WTC11 (cell line): Measurements from ENCODE around the gene IFT52. TPM values are rescaled to one million over a fixed set of nuclear protein-coding genes. Genes with fewer than 3 reads are reported as not detected.

ENCODE experiments used
- ATAC-seq: fragments of 200-7000 bp; cut with Tn5 transposase; 2 replicates; pipeline ENCODE4 v1.10.0; 2021; ENCODE audit warnings: mild to moderate bottlenecking, moderate library complexity
- Bru-seq: library from RNA; stranded (reverse); fragments of 400-500 nt; gene quantifications from one replicate; lab custom pipeline; 2021; lab: Mats Ljungman, UMichigan
- CTCF ChIA-PET: fragments of 300-600 bp; sonication (Branson Sonifier 250); formaldehyde crosslinking; loops from one replicate; lab custom pipeline; 2021; ENCODE audit warnings: antibody characterized with exemption; lab: Charles Lee
- POLR2A ChIA-PET: fragments of 350-600 bp; sonication (Branson Sonifier 250); formaldehyde crosslinking; loops from one replicate; lab custom pipeline; 2021; ENCODE audit warnings: antibody characterized with exemption; lab: Charles Lee
- DNase-seq: peaks from one replicate; pipeline ENCODE4 v3.0.0; 2021; ENCODE audit warnings: low spot score
- H3K27ac Mint-ChIP-seq: 2 replicates; pipeline ENCODE4 v1.8.0; 2021; ENCODE audit warnings: mixed read lengths
- H3K27me3 Mint-ChIP-seq: 2 replicates; pipeline ENCODE4 v1.8.0; 2021; ENCODE audit warnings: low read depth, mild to moderate bottlenecking, moderate library complexity, mixed read lengths
- H3K36me3 Mint-ChIP-seq: 2 replicates; pipeline ENCODE4 v1.8.0; 2021; ENCODE audit warnings: mixed read lengths
- H3K4me1 Mint-ChIP-seq: 2 replicates; pipeline ENCODE4 v1.8.0; 2022; ENCODE audit warnings: mixed read lengths
- H3K4me3 Mint-ChIP-seq: 2 replicates; pipeline ENCODE4 v1.8.0; 2021; ENCODE audit warnings: mild to moderate bottlenecking, moderate library complexity, mixed read lengths
- H3K9me3 Mint-ChIP-seq: 2 replicates; pipeline ENCODE4 v1.8.0; 2021; ENCODE audit warnings: mixed read lengths
- ATF1 ChIP-seq: sonication (generic); formaldehyde crosslinking; IDR thresholded peaks from 2 replicates; pipeline ENCODE4 v1.8.1; 2023; ENCODE audit warnings: mild to moderate bottlenecking, moderate library complexity, missing genetic modification reagents
- CBFB ChIP-seq: sonication (generic); formaldehyde crosslinking; IDR thresholded peaks from 2 replicates; pipeline ENCODE4 v1.8.1; 2022; ENCODE audit warnings: mild to moderate bottlenecking, low read depth, missing genetic modification reagents
- CREM ChIP-seq: sonication (generic); formaldehyde crosslinking; IDR thresholded peaks from 2 replicates; pipeline ENCODE4 v1.8.1; 2022; ENCODE audit warnings: mild to moderate bottlenecking, missing genetic modification reagents, moderate library complexity
- ELF4 ChIP-seq: sonication (generic); formaldehyde crosslinking; IDR thresholded peaks from 2 replicates; pipeline ENCODE4 v1.8.1; 2022; ENCODE audit warnings: low read depth, mild to moderate bottlenecking, moderate library complexity, missing genetic modification reagents
- EMX1 ChIP-seq: fragments of 250-450 bp; sonication (Bioruptor Pico); IDR thresholded peaks from 2 replicates; pipeline ENCODE4 v1.8.0; 2021; ENCODE audit warnings: mild to moderate bottlenecking
- FOXJ3 ChIP-seq: sonication (generic); formaldehyde crosslinking; IDR thresholded peaks from 2 replicates; pipeline ENCODE4 v1.9.0; 2021; ENCODE audit warnings: missing genetic modification reagents, mild to moderate bottlenecking, borderline replicate concordance
- GABPB1 ChIP-seq: sonication (generic); formaldehyde crosslinking; IDR thresholded peaks from 2 replicates; pipeline ENCODE4 v1.8.1; 2023; ENCODE audit warnings: mild to moderate bottlenecking, missing genetic modification reagents
- JAZF1 ChIP-seq: fragments of 250-450 bp; sonication (Bioruptor Pico); IDR thresholded peaks from 2 replicates; pipeline ENCODE4 v1.9.0; 2021; ENCODE audit warnings: moderate library complexity, mild to moderate bottlenecking, inconsistent platforms
- MYBL2 ChIP-seq: sonication (generic); formaldehyde crosslinking; IDR thresholded peaks from 2 replicates; pipeline ENCODE4 v1.8.1; 2023; ENCODE audit warnings: mild to moderate bottlenecking, moderate library complexity, missing genetic modification reagents
- NFYB ChIP-seq: sonication (generic); formaldehyde crosslinking; conservative IDR thresholded peaks from 2 replicates; pipeline ENCODE4 v1.8.0; 2022; ENCODE audit warnings: low read depth, missing genetic modification reagents
- SMAD3 ChIP-seq: sonication (generic); formaldehyde crosslinking; IDR thresholded peaks from 2 replicates; pipeline ENCODE4 v1.8.0; 2022; ENCODE audit warnings: missing genetic modification reagents, mild to moderate bottlenecking, borderline replicate concordance
- SMAD4 ChIP-seq: sonication (generic); formaldehyde crosslinking; IDR thresholded peaks from 2 replicates; pipeline ENCODE4 v1.8.0; 2022; ENCODE audit warnings: mild to moderate bottlenecking, missing genetic modification reagents
- STAT6 ChIP-seq: sonication (generic); formaldehyde crosslinking; conservative IDR thresholded peaks from 2 replicates; pipeline ENCODE4 v1.8.1; 2023; ENCODE audit warnings: mild to moderate bottlenecking, low read depth, missing genetic modification reagents, moderate library complexity
- ZNF121 ChIP-seq: sonication (generic); formaldehyde crosslinking; IDR thresholded peaks from 2 replicates; pipeline ENCODE4 v1.8.0; 2023; ENCODE audit warnings: missing genetic modification reagents
- ZNF219 ChIP-seq: sonication (generic); formaldehyde crosslinking; IDR thresholded peaks from 2 replicates; pipeline ENCODE4 v1.8.0; 2023; ENCODE audit warnings: missing genetic modification reagents, mild to moderate bottlenecking, borderline replicate concordance
- ZNF416 ChIP-seq: fragments of 250-450 bp; sonication (Bioruptor Pico); IDR thresholded peaks from 2 replicates; pipeline ENCODE4 v1.9.0; 2021; ENCODE audit warnings: mild to moderate bottlenecking, inconsistent platforms
- long read RNA-seq, 3 experiments: library from RNA in 1 of 3; library from capped mRNA in 1 of 3; library from polyadenylated mRNA in 1 of 3; unstranded in 2 of 3; stranded (forward) in 1 of 3; transcript quantifications; one replicate each; pipeline ENCODE4 v2.0.0, GENCODE V29; 2021
- total RNA-seq: library from RNA; stranded (reverse); gene quantifications from 3 replicates; pipeline ENCODE4 v1.2.3, GENCODE V29; 2021
- TF ChIP-seq, protein P1 (sequence below): fragments of 250-450 bp; sonication (Bioruptor Pico); IDR thresholded peaks from 2 replicates; pipeline ENCODE4 v1.8.0; 2021; ENCODE audit warnings: mild to moderate bottlenecking
- TF ChIP-seq, protein P2 (sequence below): fragments of 250-450 bp; sonication (Bioruptor Pico); IDR thresholded peaks from 2 replicates; pipeline ENCODE4 v2.1.2; 2022; ENCODE audit warnings: mild to moderate bottlenecking, moderate library complexity
- TF ChIP-seq, protein P3 (sequence below): fragments of 200-600 bp; IDR thresholded peaks from 2 replicates; pipeline ENCODE4 v1.8.0; 2022; ENCODE audit warnings: antibody characterized with exemption
- TF ChIP-seq, protein P4 (sequence below): sonication (generic); formaldehyde crosslinking; IDR thresholded peaks from 2 replicates; pipeline ENCODE4 v1.8.0; 2023; ENCODE audit warnings: missing genetic modification reagents
- TF ChIP-seq, protein P5 (sequence below): sonication (generic); formaldehyde crosslinking; IDR thresholded peaks from 2 replicates; pipeline ENCODE4 v1.8.0; 2022; ENCODE audit warnings: mild to moderate bottlenecking, missing genetic modification reagents

IFT52 gene, protein sequence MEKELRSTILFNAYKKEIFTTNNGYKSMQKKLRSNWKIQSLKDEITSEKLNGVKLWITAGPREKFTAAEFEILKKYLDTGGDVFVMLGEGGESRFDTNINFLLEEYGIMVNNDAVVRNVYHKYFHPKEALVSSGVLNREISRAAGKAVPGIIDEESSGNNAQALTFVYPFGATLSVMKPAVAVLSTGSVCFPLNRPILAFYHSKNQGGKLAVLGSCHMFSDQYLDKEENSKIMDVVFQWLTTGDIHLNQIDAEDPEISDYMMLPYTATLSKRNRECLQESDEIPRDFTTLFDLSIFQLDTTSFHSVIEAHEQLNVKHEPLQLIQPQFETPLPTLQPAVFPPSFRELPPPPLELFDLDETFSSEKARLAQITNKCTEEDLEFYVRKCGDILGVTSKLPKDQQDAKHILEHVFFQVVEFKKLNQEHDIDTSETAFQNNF
- total RNA-seq (26.0 to 29.1 TPM (median 27.5 TPM) in 3 replicates), Bru-seq, nascent RNA (percentile 58 among the genes with signal in this experiment)
- long read RNA-seq, experiment 1, transcript IFT52-202 (14 exons, 1,599 nt), result minor isoform, 28 of 114 reads
- long read RNA-seq, experiment 1, transcript IFT52-201 (14 exons, 1,757 nt), result major isoform, 61 of 114 reads
- long read RNA-seq, experiment 1, partial matches to known transcripts, result 8 of 114 reads
- long read RNA-seq, experiment 1, other reads (novel, unspliced or antisense), result 17 of 114 reads
- long read RNA-seq, experiment 2, transcript IFT52-201 (14 exons, 1,757 nt), result major isoform, 14 of 40 reads
- long read RNA-seq, experiment 2, partial matches to known transcripts, result 13 of 40 reads
- long read RNA-seq, experiment 2, other reads (novel, unspliced or antisense), result 12 of 40 reads
- long read RNA-seq, experiment 3, transcript IFT52-202 (14 exons, 1,599 nt), result minor isoform, 24 of 143 reads
- long read RNA-seq, experiment 3, transcript IFT52-201 (14 exons, 1,757 nt), result major isoform, 92 of 143 reads
- long read RNA-seq, experiment 3, partial matches to known transcripts, result 4 of 143 reads
- long read RNA-seq, experiment 3, other reads (novel, unspliced or antisense), result 23 of 143 reads

- Mint-ChIP-seq H3K4me3 (peak within 1 kb of the TSS; percentile 92), H3K27ac (peak within 1 kb of the TSS; percentile 97), H3K27me3 (no peaks in the 10 kb centered on the region), H3K4me1 (peaks cover 8% of the 10 kb centered on the region), H3K36me3 (peaks cover 10% of the 10 kb centered on the region), H3K9me3 (no peaks in the 10 kb centered on the region)
- CTCF ChIA-PET, result interaction anchor here (0.5 to 2.5 kb wide), 9 partner anchors 8 to 393 kb away, joined by 3 to 21 read pairs (median 6); no protein-coding TSS in a partner anchor
- DNase-seq (peak; percentile 92), ATAC-seq (peak; percentile 97)
- POLR2A ChIA-PET, result interaction anchor here (1.0 to 1.2 kb wide), 2 partner anchors 77 to 132 kb away, joined by 4 read pairs; no protein-coding TSS in a partner anchor
- no peak for TF ChIP-seq JAZF1 (CRISPR knock-in tag)
- TF ChIP-seq, protein P1, sequence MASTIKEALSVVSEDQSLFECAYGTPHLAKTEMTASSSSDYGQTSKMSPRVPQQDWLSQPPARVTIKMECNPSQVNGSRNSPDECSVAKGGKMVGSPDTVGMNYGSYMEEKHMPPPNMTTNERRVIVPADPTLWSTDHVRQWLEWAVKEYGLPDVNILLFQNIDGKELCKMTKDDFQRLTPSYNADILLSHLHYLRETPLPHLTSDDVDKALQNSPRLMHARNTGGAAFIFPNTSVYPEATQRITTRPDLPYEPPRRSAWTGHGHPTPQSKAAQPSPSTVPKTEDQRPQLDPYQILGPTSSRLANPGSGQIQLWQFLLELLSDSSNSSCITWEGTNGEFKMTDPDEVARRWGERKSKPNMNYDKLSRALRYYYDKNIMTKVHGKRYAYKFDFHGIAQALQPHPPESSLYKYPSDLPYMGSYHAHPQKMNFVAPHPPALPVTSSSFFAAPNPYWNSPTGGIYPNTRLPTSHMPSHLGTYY, result no peak
- TF ChIP-seq ZNF416 (CRISPR knock-in tag), result no peak
- no peak for TF ChIP-seq NFYB (CRISPR knock-in tag)
- TF ChIP-seq EMX1 (CRISPR knock-in tag), result no peak
- TF ChIP-seq, protein P2, sequence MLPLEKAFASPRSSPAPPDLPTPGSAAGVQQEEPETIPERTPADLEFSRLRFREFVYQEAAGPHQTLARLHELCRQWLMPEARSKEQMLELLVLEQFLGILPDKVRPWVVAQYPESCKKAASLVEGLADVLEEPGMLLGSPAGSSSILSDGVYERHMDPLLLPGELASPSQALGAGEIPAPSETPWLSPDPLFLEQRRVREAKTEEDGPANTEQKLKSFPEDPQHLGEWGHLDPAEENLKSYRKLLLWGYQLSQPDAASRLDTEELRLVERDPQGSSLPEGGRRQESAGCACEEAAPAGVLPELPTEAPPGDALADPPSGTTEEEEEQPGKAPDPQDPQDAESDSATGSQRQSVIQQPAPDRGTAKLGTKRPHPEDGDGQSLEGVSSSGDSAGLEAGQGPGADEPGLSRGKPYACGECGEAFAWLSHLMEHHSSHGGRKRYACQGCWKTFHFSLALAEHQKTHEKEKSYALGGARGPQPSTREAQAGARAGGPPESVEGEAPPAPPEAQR (CRISPR knock-in tag), result no peak
- no peak for TF ChIP-seq STAT6
- no peak for TF ChIP-seq SMAD3 (CRISPR knock-in tag)
- TF ChIP-seq ATF1, result no peak
- no peak for TF ChIP-seq FOXJ3 (CRISPR knock-in tag)
- TF ChIP-seq GABPB1, result no peak; the same call in none of the 2 replicates
- no peak for TF ChIP-seq CBFB (CRISPR knock-in tag)
- TF ChIP-seq MYBL2, result peak; percentile 78; the same call in 1 of the 2 replicates
- peak; percentile 98 for TF ChIP-seq ZNF121 (CRISPR knock-in tag)
- peak; percentile 84; the same call in 1 of the 2 replicates for TF ChIP-seq CREM (CRISPR knock-in tag)
- TF ChIP-seq, protein P3, sequence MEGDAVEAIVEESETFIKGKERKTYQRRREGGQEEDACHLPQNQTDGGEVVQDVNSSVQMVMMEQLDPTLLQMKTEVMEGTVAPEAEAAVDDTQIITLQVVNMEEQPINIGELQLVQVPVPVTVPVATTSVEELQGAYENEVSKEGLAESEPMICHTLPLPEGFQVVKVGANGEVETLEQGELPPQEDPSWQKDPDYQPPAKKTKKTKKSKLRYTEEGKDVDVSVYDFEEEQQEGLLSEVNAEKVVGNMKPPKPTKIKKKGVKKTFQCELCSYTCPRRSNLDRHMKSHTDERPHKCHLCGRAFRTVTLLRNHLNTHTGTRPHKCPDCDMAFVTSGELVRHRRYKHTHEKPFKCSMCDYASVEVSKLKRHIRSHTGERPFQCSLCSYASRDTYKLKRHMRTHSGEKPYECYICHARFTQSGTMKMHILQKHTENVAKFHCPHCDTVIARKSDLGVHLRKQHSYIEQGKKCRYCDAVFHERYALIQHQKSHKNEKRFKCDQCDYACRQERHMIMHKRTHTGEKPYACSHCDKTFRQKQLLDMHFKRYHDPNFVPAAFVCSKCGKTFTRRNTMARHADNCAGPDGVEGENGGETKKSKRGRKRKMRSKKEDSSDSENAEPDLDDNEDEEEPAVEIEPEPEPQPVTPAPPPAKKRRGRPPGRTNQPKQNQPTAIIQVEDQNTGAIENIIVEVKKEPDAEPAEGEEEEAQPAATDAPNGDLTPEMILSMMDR, result no peak
- TF ChIP-seq, protein P4, sequence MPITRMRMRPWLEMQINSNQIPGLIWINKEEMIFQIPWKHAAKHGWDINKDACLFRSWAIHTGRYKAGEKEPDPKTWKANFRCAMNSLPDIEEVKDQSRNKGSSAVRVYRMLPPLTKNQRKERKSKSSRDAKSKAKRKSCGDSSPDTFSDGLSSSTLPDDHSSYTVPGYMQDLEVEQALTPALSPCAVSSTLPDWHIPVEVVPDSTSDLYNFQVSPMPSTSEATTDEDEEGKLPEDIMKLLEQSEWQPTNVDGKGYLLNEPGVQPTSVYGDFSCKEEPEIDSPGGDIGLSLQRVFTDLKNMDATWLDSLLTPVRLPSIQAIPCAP (CRISPR knock-in tag), result no peak
- TF ChIP-seq ELF4 (CRISPR knock-in tag), result no peak
- TF ChIP-seq SMAD4 (CRISPR knock-in tag), result no peak
- TF ChIP-seq ZNF219 (CRISPR knock-in tag), result no peak
- TF ChIP-seq, protein P5, sequence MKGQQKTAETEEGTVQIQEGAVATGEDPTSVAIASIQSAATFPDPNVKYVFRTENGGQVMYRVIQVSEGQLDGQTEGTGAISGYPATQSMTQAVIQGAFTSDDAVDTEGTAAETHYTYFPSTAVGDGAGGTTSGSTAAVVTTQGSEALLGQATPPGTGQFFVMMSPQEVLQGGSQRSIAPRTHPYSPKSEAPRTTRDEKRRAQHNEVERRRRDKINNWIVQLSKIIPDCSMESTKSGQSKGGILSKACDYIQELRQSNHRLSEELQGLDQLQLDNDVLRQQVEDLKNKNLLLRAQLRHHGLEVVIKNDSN, result no peak; the same call in 1 of the 2 replicates
Observed at GRCh38 chr20:43590392-43591303, at the start of gene IFT52. Gene IFT52 (plus strand): TSS chr20:43590937. CDS start chr20:43594699, 3,762 bp downstream.
